Thyroid gland (tissue), 4 donors: ENCODE results near the gene PSMG3. TPM values are rescaled to one million over a fixed set of nuclear protein-coding genes. Genes with fewer than 3 reads are reported as not detected.
"Not testable (repeated sequence)": the region's sequence is repeated elsewhere in the genome, so short reads cannot be mapped to it uniquely, and the experiment has no call there.

Experiments used
- DNase-seq, 2 donors: peaks; one replicate each; pipeline ENCODE4 v3.0.0-alpha.2; 2019
- H3K27ac ChIP-seq, 3 donors: fragments of 200-600 bp; sonication (generic); 1 replicate in 2 of 3; 2 replicates in 1 of 3; pipeline ENCODE4 v1.5.1; 2016 to 2019; ENCODE audit warnings: mild to moderate bottlenecking in 1 of 3, moderate library complexity in 1 of 3
- H3K27me3 ChIP-seq: fragments of 200-600 bp; sonication (generic); one replicate; pipeline ENCODE4 v1.5.1; 2019
- H3K36me3 ChIP-seq, 2 donors: fragments of 200-600 bp; sonication (generic); one replicate each; pipeline ENCODE4 v1.5.1; 2016 to 2019
- H3K4me1 ChIP-seq, 2 donors: fragments of 200-600 bp; sonication (generic); one replicate each; pipeline ENCODE4 v1.5.1; 2017 to 2019
- H3K4me3 ChIP-seq, 3 donors: fragments of 200-600 bp; sonication (generic); replicated peaks in 1 of 3; 1 replicate in 2 of 3; 2 replicates in 1 of 3; pipeline ENCODE4 v1.5.1; 2016; ENCODE audit warnings: mild to moderate bottlenecking in 1 of 3
- H3K9me3 ChIP-seq: fragments of 200-600 bp; sonication (generic); one replicate; pipeline ENCODE4 v1.5.1; 2017
- POLR2A ChIP-seq, 2 donors: fragments of 450-650 bp; IDR thresholded peaks; one replicate each; pipeline ENCODE4 v1.6.1; 2017; ENCODE audit warnings: antibody characterized with exemption in 2 of 2, mild to moderate bottlenecking in 2 of 2, moderate library complexity in 1 of 2
- WGBS, 2 donors: methylation state at CpG; one replicate each; pipeline ENCODE4 v1.1.5; 2017; 5-methylcytosine and 5-hydroxymethylcytosine counted together
- intact Hi-C: fragments of 100-400 bp; cut with DNase I; formaldehyde crosslinking; loops from one replicate; pipeline ENCODE4 v1.15.1; 2023
- total RNA-seq, 4 donors: library from RNA; depleted of rRNA; stranded (reverse); fragments of >200 nt; gene quantifications; one replicate each; pipeline ENCODE4 v1.2.3, GENCODE V29; 2016
- TF ChIP-seq, protein P1 (sequence below), 6 experiments: fragments of 200-600 bp in 3 of 6; fragments of 450-650 bp in 3 of 6; sonication (generic) in 3 of 6; IDR thresholded peaks; one replicate each; pipeline ENCODE4 v1.5.1; 2016 to 2019; ENCODE audit warnings: antibody characterized with exemption in 6 of 6, mild to moderate bottlenecking in 2 of 6, inconsistent platforms in 1 of 6, moderate library complexity in 1 of 6

PSMG3 gene
- total RNA-seq, 4 donors from 2014 or later = 28.1 to 65.6 (median 50.2) TPM

DNA sequence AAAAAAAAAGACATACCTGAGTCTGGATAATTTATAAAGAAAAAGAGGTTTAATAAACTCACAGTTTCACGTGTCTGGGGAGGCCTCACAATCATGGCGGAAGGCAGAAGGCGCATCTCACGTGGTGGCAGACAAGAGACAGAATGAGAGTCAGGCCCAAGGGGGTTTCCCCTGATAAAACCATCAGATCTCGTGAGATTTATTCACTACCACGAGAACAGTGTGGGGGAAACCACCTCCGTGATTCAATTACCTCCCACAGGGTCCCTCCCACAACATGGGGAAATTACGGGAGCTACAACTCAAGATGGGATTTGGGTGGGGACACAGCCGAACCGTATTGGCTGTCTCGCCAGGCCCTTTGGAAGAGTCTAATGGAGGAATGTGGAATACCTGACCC lies 48.4 kb downstream of the PSMG3 start:
- Histone ChIP-seq H3K27ac (no peak overlapping the region), H3K36me3 (no peaks in the 10 kb centered on the region), H3K4me1 (no peaks in the 10 kb centered on the region), H3K4me3 (no peak overlapping the region), H3K27me3 (no peaks in the 10 kb centered on the region), H3K9me3 (no peaks in the 10 kb centered on the region)
- no peak for TF ChIP-seq POLR2A (IDR thresholded peaks at IDR 0.05)
- TF ChIP-seq, protein P1, sequence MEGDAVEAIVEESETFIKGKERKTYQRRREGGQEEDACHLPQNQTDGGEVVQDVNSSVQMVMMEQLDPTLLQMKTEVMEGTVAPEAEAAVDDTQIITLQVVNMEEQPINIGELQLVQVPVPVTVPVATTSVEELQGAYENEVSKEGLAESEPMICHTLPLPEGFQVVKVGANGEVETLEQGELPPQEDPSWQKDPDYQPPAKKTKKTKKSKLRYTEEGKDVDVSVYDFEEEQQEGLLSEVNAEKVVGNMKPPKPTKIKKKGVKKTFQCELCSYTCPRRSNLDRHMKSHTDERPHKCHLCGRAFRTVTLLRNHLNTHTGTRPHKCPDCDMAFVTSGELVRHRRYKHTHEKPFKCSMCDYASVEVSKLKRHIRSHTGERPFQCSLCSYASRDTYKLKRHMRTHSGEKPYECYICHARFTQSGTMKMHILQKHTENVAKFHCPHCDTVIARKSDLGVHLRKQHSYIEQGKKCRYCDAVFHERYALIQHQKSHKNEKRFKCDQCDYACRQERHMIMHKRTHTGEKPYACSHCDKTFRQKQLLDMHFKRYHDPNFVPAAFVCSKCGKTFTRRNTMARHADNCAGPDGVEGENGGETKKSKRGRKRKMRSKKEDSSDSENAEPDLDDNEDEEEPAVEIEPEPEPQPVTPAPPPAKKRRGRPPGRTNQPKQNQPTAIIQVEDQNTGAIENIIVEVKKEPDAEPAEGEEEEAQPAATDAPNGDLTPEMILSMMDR (IDR thresholded peaks at IDR 0.05) = no peak
- no peak for DNase-seq
- 83 to 88% methylated on average over 11 of the region's 11 CpGs for WGBS, 2 donors
- intact Hi-C loops = no loop called here

DNA sequence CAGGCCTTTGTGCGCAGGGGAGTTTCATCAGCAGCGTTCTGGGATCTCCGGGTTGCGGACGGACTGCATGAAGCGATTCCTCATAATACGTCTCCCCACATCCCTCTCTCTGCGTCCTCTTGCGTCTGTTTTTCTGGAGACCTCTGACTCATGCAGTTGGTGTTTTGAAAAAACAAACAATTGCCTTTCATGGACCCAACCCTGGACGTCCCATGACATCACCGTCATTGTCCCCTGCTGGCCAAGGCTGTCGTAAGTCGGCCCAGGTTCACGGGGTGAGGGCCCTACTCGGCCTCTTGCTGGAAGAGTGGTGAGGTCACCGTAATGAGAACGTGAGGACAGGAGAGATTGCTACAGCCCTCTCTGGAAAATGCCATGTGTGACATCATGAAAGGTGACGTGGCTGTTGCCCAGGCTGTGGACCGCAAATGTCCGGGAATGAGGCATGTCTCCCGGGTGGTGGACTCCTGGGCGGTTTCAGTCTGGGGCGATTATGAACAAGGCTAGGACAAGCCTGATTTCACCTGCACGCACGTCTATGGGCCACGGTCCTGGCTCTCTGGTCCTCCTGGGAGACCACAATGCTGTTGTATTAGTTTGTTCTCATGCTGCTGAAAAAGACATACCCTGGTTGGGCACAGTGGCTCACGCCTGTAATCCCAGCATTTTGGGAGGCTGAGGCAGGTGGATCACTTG lies 49.1 kb downstream of the PSMG3 start:
- no peak for DNase-seq
- H3K4me3 ChIP-seq = no peak overlapping the region
- intact Hi-C loops = no loop called here
- no peak overlapping the region for H3K27ac ChIP-seq
- no peaks in the 10 kb centered on the region for H3K27me3 ChIP-seq
- no peaks in the 10 kb centered on the region for H3K36me3 ChIP-seq
- no peaks in the 10 kb centered on the region for H3K4me1 ChIP-seq
- no peaks in the 10 kb centered on the region for H3K9me3 ChIP-seq
- TF ChIP-seq POLR2A (IDR thresholded peaks at IDR 0.05) = no peak
- TF ChIP-seq, protein P1 (IDR thresholded peaks at IDR 0.05) = no peak
- 72 to 74% methylated on average over 26 to 27 of the region's 27 CpGs for WGBS, 2 donors

DNA sequence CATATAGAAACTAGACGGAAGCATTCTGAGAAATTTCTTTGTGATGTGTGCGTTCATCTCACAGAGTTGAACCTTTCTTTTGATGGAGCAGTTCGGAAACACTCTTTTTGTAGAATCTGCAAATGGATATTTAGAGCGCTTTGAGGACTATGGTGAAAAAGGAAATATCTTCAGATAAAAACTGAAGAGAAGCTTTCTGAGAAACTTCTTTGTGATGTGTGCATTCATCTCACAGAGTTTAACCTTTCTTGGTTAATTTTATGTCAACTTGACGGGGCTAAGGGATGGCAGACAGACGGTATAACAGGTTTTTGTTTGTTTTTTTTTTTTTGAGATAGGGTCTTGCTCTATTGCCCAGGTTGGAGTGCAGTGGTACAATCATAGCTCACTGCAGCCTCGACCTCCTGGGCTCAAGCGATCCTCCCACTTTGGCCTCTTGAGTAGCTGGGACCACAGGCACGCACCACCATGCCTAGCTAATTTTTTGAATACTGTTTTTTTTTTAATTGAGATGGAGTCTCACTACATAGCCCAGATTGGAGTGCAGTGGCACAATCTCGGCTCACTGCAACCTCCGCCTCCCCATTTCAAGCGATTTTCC lies 50.4 kb downstream of the PSMG3 start:
- H3K9me3 ChIP-seq, H3K27ac ChIP-seq, intact Hi-C loops, DNase-seq, H3K27me3 ChIP-seq, H3K4me1 ChIP-seq, H3K36me3 ChIP-seq, H3K4me3 ChIP-seq: not testable (repeated sequence)
- 91 to 92% methylated on average over 12 of the region's 12 CpGs for WGBS, 2 donors

Other genes starting within 250 kb of the PSMG3 start
- 10 to 100 TPM; 10.0 to 16.6 (median 14.3) TPM for gene MICALL2, start 110.6 kb downstream of the PSMG3 start, total RNA-seq
- gene INTS1, start 65.6 kb downstream of the PSMG3 start, total RNA-seq = 10 to 100 TPM; 34.5 to 72.3 (median 65.5) TPM
- 10 to 100 TPM; 16.8 to 26.7 (median 21.7) TPM for gene MAFK, start 39.3 kb downstream of the PSMG3 start, total RNA-seq
- 1 to 10 TPM in 1 of 4 donors, under 1 TPM in 3; 0.44 to 3.0 (median 0.70) TPM for gene TMEM184A, start 13.8 kb downstream of the PSMG3 start, total RNA-seq
- gene ELFN1, start 100.2 kb upstream of the PSMG3 start, total RNA-seq = under 1 TPM; 0.11 to 0.96 (median 0.54) TPM